Activated CD4-positive, alpha-beta T cell treated with anti-CD3 and anti-CD28 coated beads for 36 hours (primary cell): ENCODE data around the gene TPM1. TPM values are rescaled to one million over a fixed set of nuclear protein-coding genes. Genes with fewer than 3 reads are reported as not detected.

Source experiments
- ATAC-seq: fragments of 200-7000 bp; cut with Tn5 transposase; one replicate; pipeline ENCODE4 v1.10.0; 2021; ENCODE audit warnings: mild to moderate bottlenecking, moderate library complexity
- CTCF ChIA-PET: fragments of 350-600 bp; sonication (Branson Sonifier 250); formaldehyde crosslinking; loops from one replicate; lab custom pipeline; 2021; ENCODE audit warnings: antibody characterized with exemption; lab: Charles Lee
- POLR2A ChIA-PET: fragments of 350-600 bp; sonication (Branson Sonifier 250); formaldehyde crosslinking; loops from one replicate; lab custom pipeline; 2021; ENCODE audit warnings: antibody characterized with exemption, inconsistent platforms; lab: Charles Lee
- DNase-seq: peaks from one replicate; pipeline ENCODE4 v3.0.0-alpha.2; 2020
- H3K27ac Mint-ChIP-seq: one replicate; pipeline ENCODE4 v1.8.0; 2021; ENCODE audit warnings: mixed read lengths
- H3K27me3 Mint-ChIP-seq: one replicate; pipeline ENCODE4 v1.8.0; 2021; ENCODE audit warnings: mixed read lengths
- H3K36me3 Mint-ChIP-seq: one replicate; pipeline ENCODE4 v1.8.0; 2021; ENCODE audit warnings: low read depth, mixed read lengths
- H3K4me1 Mint-ChIP-seq: one replicate; pipeline ENCODE4 v1.8.0; 2021; ENCODE audit warnings: mixed read lengths
- H3K4me3 Mint-ChIP-seq: one replicate; pipeline ENCODE4 v1.8.0; 2021; ENCODE audit warnings: mild to moderate bottlenecking, moderate library complexity, mixed read lengths
- H3K9me3 Mint-ChIP-seq: one replicate; pipeline ENCODE4 v1.8.0; 2021; ENCODE audit warnings: low read depth, mixed read lengths
- intact Hi-C, 2 experiments: fragments of 100-400 bp; cut with DNase I in 1 of 2; cut with micrococcal nuclease in 1 of 2; formaldehyde crosslinking; loops; one replicate each; pipeline versions ENCODE4 v1.14.2 to v1.15.1; 2022 to 2024; cut with DNase I, micrococcal nuclease
- total RNA-seq, 2 experiments: library from RNA; stranded (reverse); gene quantifications; one replicate each; pipeline ENCODE4 v1.2.3, GENCODE V29; 2021

TPM1 gene
- total RNA-seq, 2 experiments from 2014 or later: 7.6 to 8.9 TPM

GRCh38 chr15:63034578-63034977 lies 8.0 kb upstream of the TPM1 start:
- intact Hi-C loops: no loop called here
- Mint-ChIP-seq H3K4me3 (no peak overlapping the region), H3K27me3 (peaks cover 10% of the 10 kb centered on the region), H3K4me1 (no peaks in the 10 kb centered on the region), H3K9me3 (no peaks in the 10 kb centered on the region), H3K27ac (no peak overlapping the region), H3K36me3 (no peaks in the 10 kb centered on the region)
- DNase-seq: no peak
- CTCF ChIA-PET: no interaction called here
- POLR2A ChIA-PET: no interaction called here
- ATAC-seq: no peak

GRCh38 chr15:63035253-63035652 lies 7.3 kb upstream of the TPM1 start:
- ChIA-PET CTCF (interaction anchor here (1.0 to 1.9 kb wide), 2 partner anchors 10 to 13 kb away, joined by 6 to 8 read pairs; no protein-coding TSS in a partner anchor), POLR2A (no interaction called here)
- ATAC-seq: no peak
- Mint-ChIP-seq H3K27ac (no peak overlapping the region), H3K36me3 (no peaks in the 10 kb centered on the region), H3K4me1 (no peaks in the 10 kb centered on the region), H3K9me3 (no peaks in the 10 kb centered on the region), H3K4me3 (no peak overlapping the region), H3K27me3 (peaks cover 12% of the 10 kb centered on the region)
- intact Hi-C loops: no loop called here
- DNase-seq: no peak

GRCh38 chr15:63035977-63036376 lies 6.6 kb upstream of the TPM1 start:
- CTCF ChIA-PET: interaction anchor here (1.0 to 3.4 kb wide), 3 partner anchors 9 to 12 kb away, joined by 6 to 18 read pairs (median 8); no protein-coding TSS in a partner anchor
- Mint-ChIP-seq H3K27me3 (peaks cover 14% of the 10 kb centered on the region), H3K4me3 (no peak overlapping the region), H3K36me3 (no peaks in the 10 kb centered on the region), H3K27ac (no peak overlapping the region), H3K4me1 (no peaks in the 10 kb centered on the region), H3K9me3 (no peaks in the 10 kb centered on the region)
- POLR2A ChIA-PET: no interaction called here
- intact Hi-C loops: no loop called here
- ATAC-seq (no peak), DNase-seq (no peak)

GRCh38 chr15:63037976-63038720 lies 4.4 kb upstream of the TPM1 start:
- intact Hi-C loops: no loop called here
- ATAC-seq (no peak), DNase-seq (no peak)
- POLR2A ChIA-PET: no interaction called here
- Mint-ChIP-seq H3K36me3 (no peaks in the 10 kb centered on the region), H3K27me3 (peaks cover 28% of the 10 kb centered on the region), H3K4me1 (peaks cover 2% of the 10 kb centered on the region), H3K4me3 (no peak overlapping the region), H3K27ac (no peak overlapping the region), H3K9me3 (no peaks in the 10 kb centered on the region)
- CTCF ChIA-PET: interaction anchor here (0.6 to 3.4 kb wide), 3 partner anchors 10 to 117 kb away, joined by 7 to 18 read pairs (median 10); no protein-coding TSS in a partner anchor

GRCh38 chr15:63038926-63039673 lies 3.4 kb upstream of the TPM1 start:
- Mint-ChIP-seq H3K9me3 (no peaks in the 10 kb centered on the region), H3K27me3 (peaks cover 34% of the 10 kb centered on the region), H3K4me1 (peaks cover 5% of the 10 kb centered on the region), H3K27ac (no peak overlapping the region), H3K36me3 (no peaks in the 10 kb centered on the region), H3K4me3 (no peak overlapping the region)
- intact Hi-C loops: no loop called here
- DNase-seq (no peak), ATAC-seq (no peak)
- POLR2A ChIA-PET: no interaction called here
- CTCF ChIA-PET: interaction anchor here (0.6 to 3.4 kb wide), 4 partner anchors 9 to 133 kb away, joined by 3 to 18 read pairs (median 6); no protein-coding TSS in a partner anchor

- Mint-ChIP-seq H3K36me3 (no peaks in the 10 kb centered on the region), H3K27ac (no peak overlapping the region), H3K27me3 (peaks cover 40% of the 10 kb centered on the region), H3K9me3 (no peaks in the 10 kb centered on the region), H3K4me3 (no peak overlapping the region), H3K4me1 (peaks cover 7% of the 10 kb centered on the region)
- CTCF ChIA-PET: interaction anchor here (0.5 to 2.8 kb wide), 7 partner anchors 11 to 231 kb away, joined by 3 to 10 read pairs (median 3); no protein-coding TSS in a partner anchor
- ATAC-seq (no peak), DNase-seq (no peak)
- POLR2A ChIA-PET: no interaction called here
- intact Hi-C loops: loop anchor here in 1 of 2 experiments (10.0 kb wide), 1 partner anchor 245 kb away; no protein-coding TSS in a partner anchor
Observed at GRCh38 chr15:63039811-63040210, 2.7 kb upstream of the TPM1 start.

- ATAC-seq (no peak), DNase-seq (no peak)
- peaks cover 7% of the 10 kb centered on the region for H3K4me1 Mint-ChIP-seq
- no peak overlapping the region for H3K4me3 Mint-ChIP-seq
- H3K27ac Mint-ChIP-seq: no peak overlapping the region
- peaks cover 45% of the 10 kb centered on the region for H3K27me3 Mint-ChIP-seq
- intact Hi-C loops: loop anchor here in 1 of 2 experiments (10.0 kb wide), 1 partner anchor 244 kb away; no protein-coding TSS in a partner anchor
- ChIA-PET CTCF (interaction anchor here (0.6 to 0.7 kb wide), 2 partner anchors 176 to 232 kb away, joined by 3 read pairs; no protein-coding TSS in a partner anchor), POLR2A (no interaction called here)
- H3K9me3 Mint-ChIP-seq: no peaks in the 10 kb centered on the region
- H3K36me3 Mint-ChIP-seq: no peaks in the 10 kb centered on the region
Observed at GRCh38 chr15:63040509-63040908, 2.0 kb upstream of the TPM1 start.

GRCh38 chr15:63040954-63041353 lies 1.6 kb upstream of the TPM1 start:
- Mint-ChIP-seq H3K4me3 (no peak overlapping the region), H3K27me3 (peaks cover 50% of the 10 kb centered on the region), H3K36me3 (no peaks in the 10 kb centered on the region), H3K27ac (no peak overlapping the region), H3K4me1 (peaks cover 7% of the 10 kb centered on the region), H3K9me3 (no peaks in the 10 kb centered on the region)
- ChIA-PET POLR2A (no interaction called here), CTCF (interaction anchor here (1.1 kb wide), 1 partner anchor 63 kb away, joined by 3 read pairs; no protein-coding TSS in a partner anchor)
- ATAC-seq (no peak), DNase-seq (no peak)
- intact Hi-C loops: loop anchor here in 1 of 2 experiments (10.0 kb wide), 1 partner anchor 244 kb away; no protein-coding TSS in a partner anchor

GRCh38 chr15:63041402-63041973 lies 1.1 kb upstream of the TPM1 start:
- H3K4me1 Mint-ChIP-seq: peaks cover 7% of the 10 kb centered on the region

GRCh38 chr15:63042877-63043334 lies 359 bp downstream of the TPM1 start:
- ChIA-PET CTCF (no interaction called here), POLR2A (no interaction called here)
- DNase-seq: no peak
- Mint-ChIP-seq H3K9me3 (no peaks in the 10 kb centered on the region), H3K4me3 (peak overlapping the region; percentile 50), H3K27ac (no peak overlapping the region), H3K27me3 (peaks cover 63% of the 10 kb centered on the region), H3K36me3 (no peaks in the 10 kb centered on the region), H3K4me1 (peaks cover 13% of the 10 kb centered on the region)
- ATAC-seq: no peak
- intact Hi-C loops: loop anchor here in 1 of 2 experiments (10.0 kb wide), 1 partner anchor 242 kb away; no protein-coding TSS in a partner anchor

More at GRCh38 chr15:63041402-63041973, 1.1 kb upstream of the TPM1 start:
- H3K27me3 Mint-ChIP-seq: peaks cover 54% of the 10 kb centered on the region
- H3K27ac Mint-ChIP-seq: no peak overlapping the region
- no peak for DNase-seq
- no peaks in the 10 kb centered on the region for H3K9me3 Mint-ChIP-seq
- no peaks in the 10 kb centered on the region for H3K36me3 Mint-ChIP-seq
- peak overlapping the region; percentile 20 for H3K4me3 Mint-ChIP-seq
- intact Hi-C loops: loop anchor here in 1 of 2 experiments (10.0 kb wide), 1 partner anchor 243 kb away; no protein-coding TSS in a partner anchor
- ChIA-PET CTCF (interaction anchor here (1.1 kb wide), 1 partner anchor 63 kb away, joined by 3 read pairs; no protein-coding TSS in a partner anchor), POLR2A (no interaction called here)
- no peak for ATAC-seq
